Testis (tissue), 2 donors: ENCODE measurements around the gene UCHL1.

Experiments used
- POLR2A ChIP-seq: fragments of 450-650 bp; IDR thresholded peaks from one replicate; pipeline ENCODE4 v1.6.1; 2017; ENCODE audit warnings: antibody characterized with exemption, mild to moderate bottlenecking, moderate library complexity
- TF ChIP-seq, protein P1 (sequence below), 3 experiments: fragments of 450-650 bp in 2 of 3; fragments of 200-600 bp in 1 of 3; sonication (generic) in 1 of 3; IDR thresholded peaks; one replicate each; pipeline ENCODE4 v1.5.1; 2016 to 2019; ENCODE audit warnings: antibody characterized with exemption in 3 of 3, mild to moderate bottlenecking in 2 of 3, moderate library complexity in 1 of 3

DNA sequence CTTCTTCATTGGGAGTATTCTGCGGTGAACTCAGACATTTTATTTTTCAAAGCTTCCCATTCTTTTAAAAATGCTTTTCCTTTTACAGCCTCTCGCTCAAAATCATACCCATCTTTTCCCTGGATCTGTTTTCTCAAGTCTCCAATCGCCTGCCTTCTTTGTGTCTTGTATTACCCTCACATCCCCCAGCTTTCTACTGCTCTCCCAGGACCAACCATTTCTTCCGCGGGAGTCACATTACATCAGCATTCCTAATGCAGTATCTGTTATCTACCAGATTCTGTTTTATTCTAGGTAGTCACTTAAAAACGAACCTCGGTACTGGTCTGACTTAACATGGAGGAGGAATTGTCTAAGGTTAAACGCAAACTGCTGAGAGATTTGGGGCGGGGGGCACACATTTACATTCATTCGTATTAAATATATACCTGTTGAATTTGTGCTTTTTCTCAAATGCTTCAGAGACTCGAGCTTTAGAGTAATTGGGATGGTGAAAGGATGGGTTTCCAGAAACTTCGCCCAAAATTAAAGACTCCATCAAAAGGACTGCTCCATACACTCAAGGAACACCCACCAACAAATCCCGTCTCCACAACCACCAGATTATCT is 493 bp upstream of the UCHL1 start:
- TF ChIP-seq, protein P1, sequence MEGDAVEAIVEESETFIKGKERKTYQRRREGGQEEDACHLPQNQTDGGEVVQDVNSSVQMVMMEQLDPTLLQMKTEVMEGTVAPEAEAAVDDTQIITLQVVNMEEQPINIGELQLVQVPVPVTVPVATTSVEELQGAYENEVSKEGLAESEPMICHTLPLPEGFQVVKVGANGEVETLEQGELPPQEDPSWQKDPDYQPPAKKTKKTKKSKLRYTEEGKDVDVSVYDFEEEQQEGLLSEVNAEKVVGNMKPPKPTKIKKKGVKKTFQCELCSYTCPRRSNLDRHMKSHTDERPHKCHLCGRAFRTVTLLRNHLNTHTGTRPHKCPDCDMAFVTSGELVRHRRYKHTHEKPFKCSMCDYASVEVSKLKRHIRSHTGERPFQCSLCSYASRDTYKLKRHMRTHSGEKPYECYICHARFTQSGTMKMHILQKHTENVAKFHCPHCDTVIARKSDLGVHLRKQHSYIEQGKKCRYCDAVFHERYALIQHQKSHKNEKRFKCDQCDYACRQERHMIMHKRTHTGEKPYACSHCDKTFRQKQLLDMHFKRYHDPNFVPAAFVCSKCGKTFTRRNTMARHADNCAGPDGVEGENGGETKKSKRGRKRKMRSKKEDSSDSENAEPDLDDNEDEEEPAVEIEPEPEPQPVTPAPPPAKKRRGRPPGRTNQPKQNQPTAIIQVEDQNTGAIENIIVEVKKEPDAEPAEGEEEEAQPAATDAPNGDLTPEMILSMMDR (IDR thresholded peaks at IDR 0.05): no peak
- TF ChIP-seq POLR2A: no peak
